22Rv1 (cell line): ENCODE results near the gene MAP3K14.

Source experiments
- H3K27ac ChIP-seq: fragments of 450-650 bp; 2 replicates; pipeline ENCODE4 v1.5.1; 2017
- CTCF ChIP-seq: fragments of 450-650 bp; IDR thresholded peaks from 2 replicates; pipeline ENCODE4 v1.5.1; 2017; ENCODE audit warnings: mild to moderate bottlenecking
- ZFX ChIP-seq: fragments of 450-650 bp; IDR thresholded peaks from 2 replicates; pipeline ENCODE4 v1.6.1; 2017; ENCODE audit warnings: antibody characterized with exemption, borderline replicate concordance

Gene MAP3K14

GRCh38 chr17:45232514-45233422 lies 84.1 kb downstream of the MAP3K14 start:
- TF ChIP-seq ZFX (no peak), CTCF (no peak)
- H3K27ac ChIP-seq, result no peak overlapping the region

DNA sequence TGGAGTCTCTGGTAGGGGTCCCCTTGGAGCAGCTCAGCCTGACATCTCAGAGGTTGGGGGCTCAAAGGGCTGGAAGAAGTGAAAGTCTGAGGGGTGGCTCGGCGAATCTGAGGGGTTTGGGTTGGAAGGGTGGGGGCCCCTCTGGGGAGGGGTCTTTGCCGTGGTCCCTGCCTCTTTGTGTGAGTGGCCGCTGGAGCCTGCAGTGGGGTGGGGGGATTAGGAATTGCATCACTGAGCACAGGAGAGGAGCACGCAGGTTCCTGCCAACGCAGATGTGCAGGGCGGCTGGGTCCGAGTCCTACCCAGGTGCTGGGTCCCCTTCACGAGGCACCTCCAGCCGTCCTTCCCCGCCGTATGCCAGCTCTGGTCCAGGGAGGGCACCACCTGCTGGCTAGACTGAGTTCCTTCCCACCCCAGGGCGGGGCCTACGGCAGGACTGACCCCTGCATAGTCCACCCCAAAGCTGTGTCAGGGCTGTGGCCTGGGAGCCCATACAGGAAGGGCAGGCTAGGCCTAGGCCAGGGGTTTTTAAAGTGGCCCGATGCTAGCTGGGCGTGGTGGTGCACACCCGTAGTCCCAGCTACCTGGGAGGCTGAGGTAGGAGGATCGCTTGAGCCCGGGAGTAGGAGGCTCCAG lies 85.2 kb downstream of the MAP3K14 start:
- TF ChIP-seq CTCF, result peak; percentile 42
- TF ChIP-seq ZFX, result no peak
- no peak overlapping the region for H3K27ac ChIP-seq

DNA sequence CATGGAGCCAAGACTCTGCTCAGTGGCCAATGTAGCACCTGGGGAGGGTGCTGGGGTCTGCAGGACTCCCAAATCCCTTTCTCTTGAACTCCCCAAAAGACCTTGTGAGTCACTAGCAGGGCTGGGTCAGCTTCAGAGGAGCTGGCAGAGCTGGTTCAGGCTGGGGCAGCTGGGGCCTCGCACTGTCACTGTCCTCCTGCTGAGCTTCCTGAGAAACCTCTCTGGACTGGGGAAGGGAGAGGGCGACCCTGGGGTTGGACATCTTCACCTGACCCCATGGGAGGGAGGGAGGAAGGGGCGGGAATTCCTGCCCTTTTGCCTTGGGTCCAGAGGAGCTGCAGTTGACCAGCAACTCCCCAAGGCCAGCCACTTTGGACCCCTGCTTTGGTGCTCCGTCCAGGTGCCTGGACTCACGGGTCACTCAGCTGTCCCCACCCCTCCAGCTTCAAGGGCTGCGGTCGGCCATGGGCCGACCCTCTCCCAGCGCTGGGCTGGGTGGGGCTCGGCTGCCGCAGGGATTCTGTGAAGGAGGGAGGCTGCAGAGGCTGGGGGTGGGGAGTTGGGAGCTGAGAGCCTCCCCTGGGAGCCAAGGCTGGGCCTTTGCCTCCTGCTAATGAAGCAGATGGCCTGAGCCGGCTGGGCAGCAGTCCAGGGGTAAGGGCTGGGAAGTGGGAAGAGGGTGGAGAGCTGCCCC lies 85.9 kb downstream of the MAP3K14 start:
- no peak overlapping the region for H3K27ac ChIP-seq
- TF ChIP-seq CTCF (no peak), ZFX (no peak)

GRCh38 chr17:45230410-45230786 lies 86.4 kb downstream of the MAP3K14 start:
- H3K27ac ChIP-seq, result no peak overlapping the region
- TF ChIP-seq CTCF (no peak), ZFX (no peak)

GRCh38 chr17:45229681-45230409 lies 87.0 kb downstream of the MAP3K14 start:
- no peak overlapping the region for H3K27ac ChIP-seq
- TF ChIP-seq CTCF (no peak), ZFX (no peak)

DNA sequence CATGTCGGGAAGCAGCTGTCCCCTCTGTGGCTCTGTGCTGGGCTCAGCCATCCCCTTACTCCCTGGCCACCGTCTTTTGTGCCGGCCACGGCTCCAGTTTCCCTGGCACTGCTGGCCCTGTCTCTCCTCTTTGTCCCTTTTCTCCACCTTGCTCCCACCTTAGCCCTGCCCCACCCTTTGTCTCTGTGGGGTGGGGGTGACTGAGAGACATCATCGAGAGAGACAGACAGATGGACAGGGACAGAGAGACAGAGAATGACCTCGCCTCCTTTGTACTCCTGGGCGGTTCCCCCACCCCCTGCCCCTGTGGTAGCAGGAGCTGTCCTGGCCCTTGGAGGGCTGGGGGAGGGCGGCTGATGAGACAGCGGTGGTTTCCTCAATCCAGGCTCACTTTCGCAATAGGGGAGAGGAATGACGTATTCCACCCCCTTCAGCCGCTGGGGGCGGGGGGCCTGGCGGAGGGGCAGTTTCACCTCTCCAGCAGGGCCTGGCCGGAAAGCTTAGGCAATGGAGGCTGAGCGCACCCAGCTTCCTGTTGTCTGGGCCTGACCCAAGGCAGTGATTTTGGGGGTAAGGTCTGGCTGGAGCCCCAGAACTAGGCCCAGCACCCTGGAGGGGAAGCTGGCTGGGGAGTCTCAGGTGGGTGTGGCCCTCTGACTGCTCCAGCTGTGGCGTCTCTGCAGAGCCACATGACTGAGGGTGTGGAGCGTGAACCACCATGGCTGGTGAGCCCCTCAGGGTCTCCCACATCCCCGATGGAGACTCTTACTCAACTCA lies 87.9 kb downstream of the MAP3K14 start:
- H3K27ac ChIP-seq, result no peak overlapping the region
- TF ChIP-seq CTCF, result no peak
- TF ChIP-seq ZFX, result no peak
